GM19193 (cell line): ENCODE results near the gene FNBP1.

Source experiments
- POLR2A ChIP-seq: IDR thresholded peaks from 4 replicates; pipeline ENCODE4 v1.6.1; 2011; ENCODE audit not compliant: insufficient read depth, insufficient read length; ENCODE audit errors: extremely low read depth

Gene FNBP1

GRCh38 chr9:130017076-130017475, 25.9 kb downstream of the FNBP1 start:
- TF ChIP-seq POLR2A: no peak

GRCh38 chr9:130015353-130016019, 27.5 kb downstream of the FNBP1 start:
- TF ChIP-seq POLR2A: peak; percentile 36

GRCh38 chr9:130013326-130013725, 29.7 kb downstream of the FNBP1 start:
- TF ChIP-seq POLR2A: no peak

- peak; percentile 22 for TF ChIP-seq POLR2A
Observed at GRCh38 chr9:130010151-130010988, 32.6 kb downstream of the FNBP1 start.

- TF ChIP-seq POLR2A: no peak
Observed at GRCh38 chr9:130008538-130008937, 34.5 kb downstream of the FNBP1 start.

GRCh38 chr9:130003943-130004552, 38.9 kb downstream of the FNBP1 start:
- no peak for TF ChIP-seq POLR2A

GRCh38 chr9:130002320-130002719, 40.7 kb downstream of the FNBP1 start:
- no peak for TF ChIP-seq POLR2A

- no peak for TF ChIP-seq POLR2A
Observed at GRCh38 chr9:130001190-130001589, 41.8 kb downstream of the FNBP1 start.

- no peak for TF ChIP-seq POLR2A
Observed at GRCh38 chr9:129999141-129999510, 43.9 kb downstream of the FNBP1 start.

GRCh38 chr9:129998491-129999140, 44.4 kb downstream of the FNBP1 start:
- TF ChIP-seq POLR2A: no peak

- TF ChIP-seq POLR2A: no peak
Observed at GRCh38 chr9:129996161-129996830, 46.7 kb downstream of the FNBP1 start.

- TF ChIP-seq POLR2A: no peak
Observed at GRCh38 chr9:129995409-129996160, 47.4 kb downstream of the FNBP1 start.

GRCh38 chr9:129994882-129995281, 48.1 kb downstream of the FNBP1 start:
- TF ChIP-seq POLR2A: no peak

- no peak for TF ChIP-seq POLR2A
Observed at GRCh38 chr9:129990269-129991010, 52.5 kb downstream of the FNBP1 start.

GRCh38 chr9:129989740-129990139, 53.2 kb downstream of the FNBP1 start:
- no peak for TF ChIP-seq POLR2A
